ENCODE data around the gene ZXDA. TPM values are rescaled to one million over a fixed set of nuclear protein-coding genes. Genes with fewer than 3 reads are reported as not detected.
"Not testable (repeated sequence)": the region's sequence is repeated elsewhere in the genome, so short reads cannot be mapped to it uniquely, and the experiment has no call there.

The ZXDA gene, protein sequence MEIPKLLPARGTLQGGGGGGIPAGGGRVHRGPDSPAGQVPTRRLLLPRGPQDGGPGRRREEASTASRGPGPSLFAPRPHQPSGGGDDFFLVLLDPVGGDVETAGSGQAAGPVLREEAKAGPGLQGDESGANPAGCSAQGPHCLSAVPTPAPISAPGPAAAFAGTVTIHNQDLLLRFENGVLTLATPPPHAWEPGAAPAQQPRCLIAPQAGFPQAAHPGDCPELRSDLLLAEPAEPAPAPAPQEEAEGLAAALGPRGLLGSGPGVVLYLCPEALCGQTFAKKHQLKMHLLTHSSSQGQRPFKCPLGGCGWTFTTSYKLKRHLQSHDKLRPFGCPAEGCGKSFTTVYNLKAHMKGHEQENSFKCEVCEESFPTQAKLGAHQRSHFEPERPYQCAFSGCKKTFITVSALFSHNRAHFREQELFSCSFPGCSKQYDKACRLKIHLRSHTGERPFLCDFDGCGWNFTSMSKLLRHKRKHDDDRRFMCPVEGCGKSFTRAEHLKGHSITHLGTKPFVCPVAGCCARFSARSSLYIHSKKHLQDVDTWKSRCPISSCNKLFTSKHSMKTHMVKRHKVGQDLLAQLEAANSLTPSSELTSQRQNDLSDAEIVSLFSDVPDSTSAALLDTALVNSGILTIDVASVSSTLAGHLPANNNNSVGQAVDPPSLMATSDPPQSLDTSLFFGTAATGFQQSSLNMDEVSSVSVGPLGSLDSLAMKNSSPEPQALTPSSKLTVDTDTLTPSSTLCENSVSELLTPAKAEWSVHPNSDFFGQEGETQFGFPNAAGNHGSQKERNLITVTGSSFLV
- not detected in 2 replicates for total RNA-seq (2021)
- long read RNA-seq = 0 reads

DNA sequence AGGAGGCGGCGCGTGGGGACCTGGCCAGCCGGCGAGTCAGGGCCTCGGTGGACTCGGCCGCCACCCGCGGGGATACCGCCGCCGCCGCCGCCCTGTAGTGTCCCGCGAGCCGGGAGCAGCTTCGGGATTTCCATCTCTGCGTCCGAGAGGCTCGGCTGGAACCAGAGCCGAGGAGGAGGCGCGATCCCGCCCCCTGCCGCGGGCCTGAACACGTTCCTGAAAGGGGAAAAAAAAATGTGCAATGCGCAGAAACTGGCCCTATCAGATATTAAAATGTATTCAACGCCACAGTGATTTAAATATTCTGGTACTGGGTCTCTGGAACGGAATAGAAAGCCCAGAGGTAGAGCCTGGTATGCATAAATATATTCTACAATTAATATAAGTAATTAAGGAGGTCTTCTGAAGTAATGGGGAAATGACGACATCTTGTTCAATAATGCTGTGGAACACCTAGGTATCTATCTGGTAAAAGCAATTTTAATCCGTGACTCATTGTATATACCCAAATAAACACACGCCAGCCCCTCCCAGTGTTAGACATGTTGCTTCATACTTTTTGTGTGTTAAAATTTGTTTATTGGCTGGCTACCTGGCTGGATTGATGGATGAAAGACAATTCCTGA is at the start of gene ZXDA:
Gene ZXDA, minus strand, starts transcription at position 172 of the 626 bp plus-strand sequence. Its CDS starts 38 bp downstream, at position 134.
- H3K27ac ChIP-seq (ENCODE audit: insufficient read length, low read depth, low read length); H3K9ac ChIP-seq (ENCODE audit: extremely low read depth, insufficient read length, low read length): not testable (repeated sequence)

More for the DNA sequence above, at the start of gene ZXDA:
- Histone ChIP-seq H3K9me3 (ENCODE audit: control insufficient read depth, low read depth, low read length) (peaks cover 23% of the 10 kb centered on the region), H3K4me2 (ENCODE audit: insufficient read depth, insufficient read length, low read length) (peak within 1 kb of the TSS; percentile 43), H2BK120ac (ENCODE audit: low read depth, low read length, poor library complexity, severe bottlenecking) (peak within 1 kb of the TSS; percentile 36), H3K14ac (ENCODE audit: insufficient read depth, low read length) (peak within 1 kb of the TSS; percentile 80; the same call in 1 of the 2 replicates)
- H2AK5ac ChIP-seq (ENCODE audit: insufficient read length, low read length); H4K20me1 ChIP-seq (ENCODE audit: control insufficient read depth, insufficient read depth, insufficient read length); H3K4me1 ChIP-seq (ENCODE audit: insufficient read depth, low read length); H2BK15ac ChIP-seq (ENCODE audit: low read depth, low read length); H4K8ac ChIP-seq (replicated peaks; ENCODE audit: insufficient read length, low read depth, low read length); H3K79me2 ChIP-seq (ENCODE audit: insufficient read depth, low read length); H2BK12ac ChIP-seq (ENCODE audit: insufficient read length, low read depth, low read length); H3T11ph ChIP-seq (ENCODE audit: low read length); H3K23ac ChIP-seq (ENCODE audit: insufficient read length, low read depth, low read length); H3K27me3 Mint-ChIP-seq (ENCODE audit: low read depth); H3K27me3 ChIP-seq (ENCODE audit: insufficient read depth, low read length); H2AFZ ChIP-seq (ENCODE audit: low read length); H2BK20ac ChIP-seq (ENCODE audit: low read depth, low read length, poor library complexity, severe bottlenecking); H3K23me2 ChIP-seq (ENCODE audit: insufficient read length, low read depth, low read length, poor library complexity, severe bottlenecking); H3K4me1 Mint-ChIP-seq; H3K27ac Mint-ChIP-seq; H4K91ac ChIP-seq (ENCODE audit: insufficient read length, low read depth, low read length); DNase-seq; H3K79me1 ChIP-seq (ENCODE audit: insufficient read depth, low read depth, low read length, poor library complexity, severe bottlenecking); H3K4ac ChIP-seq (ENCODE audit: low read depth, low read length); H3K18ac ChIP-seq (ENCODE audit: insufficient read length, low read depth, low read length); H4K5ac ChIP-seq (ENCODE audit: insufficient read length, low read depth, low read length); H3K56ac ChIP-seq (ENCODE audit: insufficient read length, low read depth, low read length); H2BK5ac ChIP-seq (ENCODE audit: insufficient read length, low read length): not testable (repeated sequence)
- no CpG with 5 or more reads among the region's 35 CpGs for WGBS (ENCODE audit: extremely low coverage, insufficient read length, low lambda C conversion rate)
- Mint-ChIP-seq H3K36me3 (ENCODE audit: insufficient read depth in 1 of 3, low read depth in 3 of 3) (peaks cover 6 to 14% (median 8%) of the 10 kb centered on the region in 3 experiments; a peak in 6 of 7 replicates), H3K9me3 (peaks cover 69 to 78% of the 10 kb centered on the region in 2 experiments), H3K4me3 (peak within 1 kb of the TSS in 1 of 2 experiments; percentile 73; a peak in 3 of 5 replicates)

Measured in H9 (cell line).